ENCODE results near the gene DCST1. TPM values are rescaled to one million over a fixed set of nuclear protein-coding genes. Genes with fewer than 3 reads are reported as not detected.
"Not testable (repeated sequence)": the region's sequence is repeated elsewhere in the genome, so short reads cannot be mapped to it uniquely, and the experiment has no call there.

Gene DCST1
- not detected in 2 replicates for total RNA-seq (2014; rRNA removed; shearing (Covaris generic); ENCODE audit: low replicate concordance)

- Histone ChIP-seq H3K27me3 (ENCODE audit: low read length) (no peaks in the 10 kb centered on the region), H3K9me2 (replicated peaks; ENCODE audit: insufficient read depth, low read length) (no peaks in the 10 kb centered on the region), H3K4me2 (ENCODE audit: low read depth, low read length, poor library complexity, severe bottlenecking) (no peak within 1 kb of the TSS), H3K4me1 (ENCODE audit: low read length) (no peaks in the 10 kb centered on the region), H3K4me3 (ENCODE audit: low read length) (no peak within 1 kb of the TSS), H3K36me3 (ENCODE audit: insufficient read depth, low read length) (no peaks in the 10 kb centered on the region), H2AFZ (ENCODE audit: low read length) (no peak within 1 kb of the TSS), H3K79me2 (ENCODE audit: low read length) (no peaks in the 10 kb centered on the region), H3K27ac (ENCODE audit: low read length) (no peak within 1 kb of the TSS), H3K9ac (ENCODE audit: low read length) (no peak within 1 kb of the TSS), H4K20me1 (ENCODE audit: insufficient read depth, low read depth, low read length) (no peaks in the 10 kb centered on the region), H3K9me3 (ENCODE audit: low read length) (no peaks in the 10 kb centered on the region)
- DNase-seq, result no peak
These were observed at the start of gene DCST1, which contains the start of gene DCST2 for GRCh38 chr1:155033524-155033923. TSS of gene DCST1 (plus strand) at chr1:155033824. CDS start at chr1:155034037, 213 bp downstream. TSS of gene DCST2 (minus strand) at chr1:155033781. CDS start at chr1:155033701, 80 bp downstream.

GRCh38 chr1:154986736-154987135, 46.9 kb upstream of the DCST1 start:
- H3K4me3 ChIP-seq (ENCODE audit: low read length); H3K9ac ChIP-seq (ENCODE audit: low read length); DNase-seq; H3K9me3 ChIP-seq (ENCODE audit: low read length); H2AFZ ChIP-seq (ENCODE audit: low read length); H3K27ac ChIP-seq (ENCODE audit: low read length); H3K27me3 ChIP-seq (ENCODE audit: low read length); H3K4me2 ChIP-seq (ENCODE audit: low read depth, low read length, poor library complexity, severe bottlenecking); H4K20me1 ChIP-seq (ENCODE audit: insufficient read depth, low read depth, low read length); H3K9me2 ChIP-seq (replicated peaks; ENCODE audit: insufficient read depth, low read length): not testable (repeated sequence)
- peaks cover 17% of the 10 kb centered on the region for H3K4me1 ChIP-seq (ENCODE audit: low read length)
- peaks cover 14% of the 10 kb centered on the region; the same call in 1 of the 2 replicates for H3K36me3 ChIP-seq (ENCODE audit: insufficient read depth, low read length)
- H3K79me2 ChIP-seq (ENCODE audit: low read length), result peaks cover 23% of the 10 kb centered on the region

GRCh38 chr1:154987326-154987725, 46.3 kb upstream of the DCST1 start:
- Histone ChIP-seq H3K4me2 (ENCODE audit: low read depth, low read length, poor library complexity, severe bottlenecking) (no peak overlapping the region), H3K9me3 (ENCODE audit: low read length) (no peaks in the 10 kb centered on the region), H3K27me3 (ENCODE audit: low read length) (no peaks in the 10 kb centered on the region), H3K9ac (ENCODE audit: low read length) (no peak overlapping the region), H3K4me1 (ENCODE audit: low read length) (peaks cover 15% of the 10 kb centered on the region), H3K4me3 (ENCODE audit: low read length) (no peak overlapping the region), H2AFZ (ENCODE audit: low read length) (no peak overlapping the region), H4K20me1 (ENCODE audit: insufficient read depth, low read depth, low read length) (no peaks in the 10 kb centered on the region), H3K27ac (ENCODE audit: low read length) (no peak overlapping the region), H3K9me2 (replicated peaks; ENCODE audit: insufficient read depth, low read length) (no peaks in the 10 kb centered on the region), H3K79me2 (ENCODE audit: low read length) (peaks cover 23% of the 10 kb centered on the region), H3K36me3 (ENCODE audit: insufficient read depth, low read length) (peaks cover 14% of the 10 kb centered on the region; the same call in 1 of the 2 replicates)
- no peak for DNase-seq

- Histone ChIP-seq H3K4me3 (ENCODE audit: low read length) (no peak overlapping the region), H2AFZ (ENCODE audit: low read length) (no peak overlapping the region), H3K9ac (ENCODE audit: low read length) (no peak overlapping the region), H4K20me1 (ENCODE audit: insufficient read depth, low read depth, low read length) (no peaks in the 10 kb centered on the region), H3K4me2 (ENCODE audit: low read depth, low read length, poor library complexity, severe bottlenecking) (no peak overlapping the region), H3K36me3 (ENCODE audit: insufficient read depth, low read length) (peaks cover 14% of the 10 kb centered on the region), H3K9me2 (replicated peaks; ENCODE audit: insufficient read depth, low read length) (no peaks in the 10 kb centered on the region), H3K4me1 (ENCODE audit: low read length) (peaks cover 9% of the 10 kb centered on the region), H3K9me3 (ENCODE audit: low read length) (no peaks in the 10 kb centered on the region), H3K27me3 (ENCODE audit: low read length) (no peaks in the 10 kb centered on the region), H3K79me2 (ENCODE audit: low read length) (peaks cover 22% of the 10 kb centered on the region), H3K27ac (ENCODE audit: low read length) (no peak overlapping the region)
- no peak for DNase-seq
These were observed 45.3 kb upstream of the DCST1 start for GRCh38 chr1:154988058-154988954.

GRCh38 chr1:154989195-154989860, 44.3 kb upstream of the DCST1 start:
- H3K9me3 ChIP-seq (ENCODE audit: low read length), result no peaks in the 10 kb centered on the region
- peaks cover 12% of the 10 kb centered on the region for H3K79me2 ChIP-seq (ENCODE audit: low read length)
- no peak overlapping the region for H3K27ac ChIP-seq (ENCODE audit: low read length)
- H3K4me2 ChIP-seq (ENCODE audit: low read depth, low read length, poor library complexity, severe bottlenecking), result no peak overlapping the region
- H3K36me3 ChIP-seq (ENCODE audit: insufficient read depth, low read length), result peaks cover 14% of the 10 kb centered on the region
- no peaks in the 10 kb centered on the region for H3K27me3 ChIP-seq (ENCODE audit: low read length)
- DNase-seq, result no peak
- no peak overlapping the region for H3K4me3 ChIP-seq (ENCODE audit: low read length)
- H3K9me2 ChIP-seq (replicated peaks; ENCODE audit: insufficient read depth, low read length), result no peaks in the 10 kb centered on the region
- H3K9ac ChIP-seq (ENCODE audit: low read length), result no peak overlapping the region
- H2AFZ ChIP-seq (ENCODE audit: low read length), result no peak overlapping the region
- no peaks in the 10 kb centered on the region for H4K20me1 ChIP-seq (ENCODE audit: insufficient read depth, low read depth, low read length)
- peaks cover 9% of the 10 kb centered on the region for H3K4me1 ChIP-seq (ENCODE audit: low read length)

- H3K9me3 ChIP-seq (ENCODE audit: low read length), result no peaks in the 10 kb centered on the region
- H3K4me2 ChIP-seq (ENCODE audit: low read depth, low read length, poor library complexity, severe bottlenecking), result no peak overlapping the region
- H3K27me3 ChIP-seq (ENCODE audit: low read length), result no peaks in the 10 kb centered on the region
- H3K79me2 ChIP-seq (ENCODE audit: low read length), result peaks cover 4% of the 10 kb centered on the region; the same call in 1 of the 2 replicates
- H3K27ac ChIP-seq (ENCODE audit: low read length), result no peak overlapping the region
- no peak overlapping the region for H3K4me3 ChIP-seq (ENCODE audit: low read length)
- H3K9me2 ChIP-seq (replicated peaks; ENCODE audit: insufficient read depth, low read length), result no peaks in the 10 kb centered on the region
- no peak overlapping the region for H3K9ac ChIP-seq (ENCODE audit: low read length)
- H2AFZ ChIP-seq (ENCODE audit: low read length), result no peak overlapping the region
- H3K36me3 ChIP-seq (ENCODE audit: insufficient read depth, low read length), result peaks cover 14% of the 10 kb centered on the region
- H4K20me1 ChIP-seq (ENCODE audit: insufficient read depth, low read depth, low read length), result no peaks in the 10 kb centered on the region
- DNase-seq, result no peak
- peaks cover 11% of the 10 kb centered on the region for H3K4me1 ChIP-seq (ENCODE audit: low read length)
These were observed 43.3 kb upstream of the DCST1 start for GRCh38 chr1:154990276-154990675.

- Histone ChIP-seq H4K20me1 (ENCODE audit: insufficient read depth, low read depth, low read length) (no peaks in the 10 kb centered on the region), H3K36me3 (ENCODE audit: insufficient read depth, low read length) (peaks cover 6% of the 10 kb centered on the region), H3K79me2 (ENCODE audit: low read length) (no peaks in the 10 kb centered on the region), H3K27me3 (ENCODE audit: low read length) (no peaks in the 10 kb centered on the region), H2AFZ (ENCODE audit: low read length) (no peak overlapping the region), H3K4me2 (ENCODE audit: low read depth, low read length, poor library complexity, severe bottlenecking) (no peak overlapping the region), H3K4me1 (ENCODE audit: low read length) (peaks cover 24% of the 10 kb centered on the region), H3K9me3 (ENCODE audit: low read length) (no peaks in the 10 kb centered on the region), H3K9me2 (replicated peaks; ENCODE audit: insufficient read depth, low read length) (no peaks in the 10 kb centered on the region), H3K27ac (ENCODE audit: low read length) (no peak overlapping the region), H3K9ac (ENCODE audit: low read length) (no peak overlapping the region), H3K4me3 (ENCODE audit: low read length) (no peak overlapping the region)
- DNase-seq, result peak; percentile 60
These were observed 40.7 kb upstream of the DCST1 start for GRCh38 chr1:154992721-154993571.

Data from Karpas-422 (cell line).